ENCODE data around the gene IGHMBP2.

IGHMBP2 gene

GRCh38 chr11:68900835-68901381 is 2.8 kb upstream of the IGHMBP2 start:
- no peak for DNase-seq (ENCODE audit: low read depth)
- H3K4me3 ChIP-seq (ENCODE audit: low read depth, low read length) = no peak overlapping the region
- no peak for TF ChIP-seq CTCF (IDR thresholded peaks at IDR 0.05; ENCODE audit: insufficient read depth, low read depth, low read length, missing control alignments)

DNA sequence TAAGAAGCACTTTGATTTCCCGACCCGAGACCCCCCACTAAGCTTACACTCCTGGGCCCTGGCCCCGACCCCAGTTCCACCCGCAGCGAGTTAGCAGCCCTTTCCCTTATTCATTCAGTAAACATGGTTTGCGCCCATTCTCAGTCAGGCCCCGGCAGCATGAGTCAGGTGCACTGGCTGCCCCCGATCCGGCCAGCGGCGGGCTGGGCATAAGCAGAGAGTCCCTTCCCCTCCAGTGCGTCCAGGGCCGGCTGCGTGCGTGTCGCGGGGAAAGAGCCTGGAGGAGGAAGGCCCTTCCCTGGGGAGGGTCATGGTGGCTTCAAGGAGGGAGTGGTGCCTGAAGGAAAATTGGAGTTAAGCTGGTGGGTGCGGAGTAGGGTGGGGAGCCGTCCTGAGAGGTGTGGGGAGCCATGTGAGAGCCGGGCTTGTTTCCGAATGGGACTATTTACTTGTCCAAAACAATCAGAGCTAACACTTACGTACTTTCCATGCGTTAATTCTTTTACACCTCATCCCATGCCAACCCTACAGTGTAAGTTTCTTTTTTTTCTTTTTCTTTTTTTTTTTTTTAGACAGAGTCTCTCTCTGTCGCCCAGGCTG is 657 bp downstream of the IGHMBP2 start:
- no peak for TF ChIP-seq CTCF (IDR thresholded peaks at IDR 0.05; ENCODE audit: insufficient read depth, low read depth, low read length, missing control alignments)
- DNase-seq (ENCODE audit: low read depth) = peak; percentile 21
- H3K4me3 ChIP-seq (ENCODE audit: low read depth, low read length) = peak overlapping the region; percentile 96

DNA sequence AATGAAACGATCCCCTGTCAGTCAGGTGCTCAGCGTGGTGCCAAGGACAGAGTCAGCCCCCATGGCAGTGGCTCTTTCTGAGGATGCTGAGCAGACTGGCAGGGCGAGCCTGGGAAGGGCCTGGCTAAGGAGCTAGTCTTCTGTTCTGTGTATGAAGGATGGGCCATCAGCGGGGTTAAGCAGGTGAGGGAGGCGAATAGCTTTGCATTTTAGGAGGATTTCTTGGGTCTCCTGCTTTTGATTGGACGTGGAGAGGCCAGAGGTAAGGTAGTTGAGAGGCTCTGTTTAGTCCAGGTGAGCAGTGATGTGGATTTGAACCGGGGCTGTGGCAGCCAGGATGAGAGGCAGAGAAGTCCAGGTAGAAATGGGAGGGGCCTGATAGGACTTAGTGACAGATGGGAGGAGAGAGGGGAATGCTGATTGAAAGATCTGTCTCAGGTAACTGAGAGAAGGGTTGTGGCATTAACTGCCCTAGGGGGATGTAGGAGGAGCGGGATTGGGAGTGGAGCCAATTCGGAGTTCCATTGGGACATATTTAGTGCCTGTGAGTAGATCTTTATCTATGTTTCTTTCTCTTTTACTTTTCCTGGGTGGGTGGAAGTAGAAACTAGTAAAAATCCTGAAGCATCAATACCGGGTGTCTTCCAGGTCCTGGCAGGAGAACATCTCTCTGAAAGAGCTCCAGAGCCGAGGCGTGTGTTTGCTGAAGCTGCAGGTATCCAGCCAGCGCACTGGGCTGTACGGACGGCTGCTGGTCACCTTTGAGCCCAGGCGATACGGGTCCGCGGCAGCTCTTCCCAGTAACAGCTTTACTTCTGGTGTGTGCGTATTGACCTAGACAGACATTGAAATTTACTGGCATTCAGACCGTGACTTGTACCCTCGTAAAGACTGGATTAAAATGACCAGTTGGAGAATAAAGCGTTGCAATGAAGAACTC is 2.0 kb downstream of the IGHMBP2 start:
- no peak for TF ChIP-seq CTCF (IDR thresholded peaks at IDR 0.05; ENCODE audit: insufficient read depth, low read depth, low read length, missing control alignments)
- H3K4me3 ChIP-seq (ENCODE audit: low read depth, low read length) = no peak overlapping the region
- DNase-seq (ENCODE audit: low read depth) = no peak

- TF ChIP-seq CTCF (IDR thresholded peaks at IDR 0.05; ENCODE audit: insufficient read depth, low read depth, low read length, missing control alignments) = no peak
- H3K4me3 ChIP-seq (ENCODE audit: low read depth, low read length) = no peak overlapping the region
- DNase-seq (ENCODE audit: low read depth) = no peak
Measured at GRCh38 chr11:68908273-68908672, 4.6 kb downstream of the IGHMBP2 start.

DNA sequence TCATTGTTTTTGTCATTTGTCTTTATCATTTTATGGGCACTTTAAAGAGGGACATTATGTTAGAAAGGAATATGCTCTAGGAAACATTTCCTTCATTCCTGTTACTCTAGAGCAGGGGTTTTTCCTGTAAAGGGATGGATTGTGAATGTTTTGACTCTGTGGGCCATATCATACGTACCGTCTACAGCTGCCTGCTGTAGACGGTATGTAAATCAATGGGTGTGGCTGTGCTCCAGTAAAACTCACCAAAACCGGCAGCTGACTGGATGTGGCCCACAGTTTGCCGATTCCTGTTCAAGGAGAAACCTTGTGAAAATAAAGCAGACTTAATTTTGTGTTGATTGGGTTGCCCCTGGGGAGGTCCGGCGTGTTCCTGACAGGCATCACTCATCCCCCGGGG is 7.3 kb downstream of the IGHMBP2 start:
- no peak for TF ChIP-seq CTCF (IDR thresholded peaks at IDR 0.05; ENCODE audit: insufficient read depth, low read depth, low read length, missing control alignments)
- no peak overlapping the region for H3K4me3 ChIP-seq (ENCODE audit: low read depth, low read length)
- no peak for DNase-seq (ENCODE audit: low read depth)

GRCh38 chr11:68911731-68912130 is 8.0 kb downstream of the IGHMBP2 start:
- DNase-seq (ENCODE audit: low read depth) = no peak
- no peak overlapping the region for H3K4me3 ChIP-seq (ENCODE audit: low read depth, low read length)
- TF ChIP-seq CTCF (IDR thresholded peaks at IDR 0.05; ENCODE audit: insufficient read depth, low read depth, low read length, missing control alignments) = no peak
